B cell (primary cell): ENCODE results near the gene ARFGEF2. TPM values are rescaled to one million over a fixed set of nuclear protein-coding genes. Genes with fewer than 3 reads are reported as not detected.

ENCODE experiments used
- ATAC-seq: fragments of 200-7000 bp; cut with Tn5 transposase; one replicate; pipeline ENCODE4 v1.10.0; 2021; ENCODE audit warnings: low read depth, mild to moderate bottlenecking, moderate number of reproducible peaks, moderate library complexity
- CTCF ChIA-PET: fragments of 350-600 bp; sonication (Branson Sonifier 250); formaldehyde crosslinking; loops from one replicate; lab custom pipeline; 2021; ENCODE audit warnings: antibody characterized with exemption, inconsistent platforms; lab: Charles Lee
- POLR2A ChIA-PET: fragments of 350-600 bp; sonication (Branson Sonifier 250); formaldehyde crosslinking; loops from one replicate; lab custom pipeline; 2021; ENCODE audit warnings: antibody characterized with exemption; lab: Charles Lee
- DNase-seq: peaks from one replicate; pipeline ENCODE4 v3.0.0; 2013
- H2AFZ ChIP-seq: 2 replicates; pipeline ENCODE4 v1.6.1; 2012; ENCODE audit warnings: mild to moderate bottlenecking, low read depth, low read length; ENCODE audit not compliant: insufficient read depth, poor library complexity, severe bottlenecking
- H3K27ac ChIP-seq, 2 donors: 1 replicate in 1 of 2; 2 replicates in 1 of 2; pipeline ENCODE4 v1.5.1; 2012 to 2013; ENCODE audit warnings: low read length in 2 of 2, mild to moderate bottlenecking in 2 of 2, moderate library complexity in 1 of 2
- H3K27me3 ChIP-seq, 4 experiments: fragments of 200-600 bp in 1 of 4; sonication (generic) in 1 of 4; replicated peaks in 1 of 4; 1 replicate in 2 of 4; 2 replicates in 2 of 4; pipeline versions ENCODE4 v1.6.1 to v1.7.0; 2013 to 2016; ENCODE audit warnings: low read length in 3 of 4, mild to moderate bottlenecking in 2 of 4, mixed read lengths in 1 of 4, moderate library complexity in 1 of 4; ENCODE audit not compliant: insufficient read depth in 4 of 4, control insufficient read depth in 3 of 4; ENCODE audit errors: control extremely low read depth in 1 of 4
- H3K36me3 ChIP-seq, 2 experiments: replicated peaks in 1 of 2; 1 replicate in 1 of 2; 2 replicates in 1 of 2; pipeline versions ENCODE4 v1.6.1 to v1.7.1; 2013; ENCODE audit warnings: low read length in 1 of 2; ENCODE audit not compliant: insufficient read depth in 2 of 2, control insufficient read depth in 1 of 2; ENCODE audit errors: control extremely low read depth in 1 of 2, extremely low read depth in 1 of 2
- H3K4me1 ChIP-seq, 2 donors: fragments of 200-600 bp in 1 of 2; sonication (generic) in 1 of 2; 1 replicate in 1 of 2; 2 replicates in 1 of 2; pipeline versions ENCODE4 v1.5.1 to v1.6.1; 2013 to 2017; ENCODE audit warnings: low read length in 2 of 2; ENCODE audit not compliant: control insufficient read depth in 2 of 2, insufficient read depth in 2 of 2
- H3K4me2 ChIP-seq: replicated peaks from 2 replicates; pipeline ENCODE3; 2012; ENCODE audit warnings: mild to moderate bottlenecking, low read depth, low read length; ENCODE audit not compliant: poor library complexity, severe bottlenecking
- H3K4me3 ChIP-seq, 5 experiments: fragments of 200-600 bp in 1 of 5; sonication (generic) in 1 of 5; 1 replicate in 3 of 5; 2 replicates in 2 of 5; pipeline versions ENCODE4 v1.5.1 to v1.7.0; 2011 to 2016; ENCODE audit warnings: low read length in 4 of 5, mild to moderate bottlenecking in 4 of 5, low read depth in 2 of 5, control low read depth in 1 of 5, moderate library complexity in 1 of 5; ENCODE audit not compliant: insufficient read depth in 1 of 5; ENCODE audit errors: control extremely low read depth in 1 of 5, extremely low read depth in 1 of 5
- H3K79me2 ChIP-seq: fragments of 200-600 bp; sonication (generic); one replicate; pipeline ENCODE4 v1.6.0; 2016; ENCODE audit warnings: low read length; ENCODE audit not compliant: control insufficient read depth, insufficient read depth
- H3K9ac ChIP-seq: fragments of 200-600 bp; sonication (generic); 2 replicates; pipeline ENCODE4 v1.6.1; 2017; ENCODE audit warnings: mild to moderate bottlenecking, low read length, moderate library complexity
- H3K9me3 ChIP-seq, 3 donors: one replicate each; pipeline versions ENCODE4 v1.6.1 to v1.7.1; 2013; ENCODE audit warnings: low read length in 2 of 3; ENCODE audit not compliant: control insufficient read depth in 2 of 3, insufficient read depth in 1 of 3; ENCODE audit errors: control extremely low read depth in 1 of 3
- H4K20me1 ChIP-seq: 2 replicates; pipeline ENCODE4 v1.6.0; 2012; ENCODE audit warnings: mild to moderate bottlenecking, low read length; ENCODE audit not compliant: insufficient read depth, control insufficient read depth, poor library complexity, severe bottlenecking
- H3K27ac Mint-ChIP-seq: one replicate; pipeline ENCODE4 v1.8.0; 2021; ENCODE audit warnings: mixed read lengths
- H3K27me3 Mint-ChIP-seq: one replicate; pipeline ENCODE4 v1.8.0; 2021; ENCODE audit warnings: mixed read lengths
- H3K4me1 Mint-ChIP-seq: one replicate; pipeline ENCODE4 v1.8.0; 2021; ENCODE audit warnings: mixed read lengths
- H3K4me3 Mint-ChIP-seq: one replicate; pipeline ENCODE4 v1.8.0; 2021; ENCODE audit warnings: mixed read lengths
- H3K9me3 Mint-ChIP-seq: one replicate; pipeline ENCODE4 v1.8.0; 2022; ENCODE audit warnings: mixed read lengths; ENCODE audit not compliant: insufficient read depth
- EZH2 ChIP-seq: IDR thresholded peaks from 2 replicates; pipeline ENCODE4 v1.6.1; 2012; ENCODE audit warnings: borderline replicate concordance, low read depth, mild to moderate bottlenecking, moderate library complexity, low read length; ENCODE audit not compliant: insufficient read depth, poor library complexity, severe bottlenecking
- WGBS: methylation state at CpG from one replicate; pipeline ENCODE4 v1.1.5; 2013; ENCODE audit warnings: missing lambda C conversion rate; ENCODE audit not compliant: insufficient coverage; 5-methylcytosine and 5-hydroxymethylcytosine counted together
- intact Hi-C: fragments of 100-400 bp; cut with micrococcal nuclease; formaldehyde crosslinking; loops from one replicate; pipeline ENCODE4 v1.10.0; 2022
- polyA minus RNA-seq: library from RNA; depleted of rRNA, polyadenylated mRNA; stranded (reverse); fragments of >200 nt; gene quantifications from 2 replicates; pipeline ENCODE4 v1.2.3, GENCODE V29; 2012
- polyA plus RNA-seq: library from polyadenylated mRNA; depleted of rRNA; stranded (reverse); fragments of >200 nt; gene quantifications from 2 replicates; pipeline ENCODE4 v1.2.3, GENCODE V29; 2012
- total RNA-seq, 2 donors: library from RNA; stranded (reverse); fragments of 120-200 nt in 1 of 2; gene quantifications; 1 replicate in 1 of 2; 2 replicates in 1 of 2; pipeline versions ENCODE4 v1.2.3 to v1.2.4, GENCODE V29; 2013 to 2022
- TF ChIP-seq, protein P1 (sequence below): fragments of 200-600 bp; IDR thresholded peaks from one replicate; pipeline ENCODE4 v1.8.0; 2022; ENCODE audit warnings: antibody characterized with exemption, mild to moderate bottlenecking

ARFGEF2 gene
- total RNA-seq = 34.3 and 41.3 TPM in 2 replicates
- total RNA-seq (2013) = 37.0 TPM
- polyA plus RNA-seq = 10.8 and 18.1 TPM in 2 replicates
- polyA minus RNA-seq = 25.6 and 28.0 TPM in 2 replicates

DNA sequence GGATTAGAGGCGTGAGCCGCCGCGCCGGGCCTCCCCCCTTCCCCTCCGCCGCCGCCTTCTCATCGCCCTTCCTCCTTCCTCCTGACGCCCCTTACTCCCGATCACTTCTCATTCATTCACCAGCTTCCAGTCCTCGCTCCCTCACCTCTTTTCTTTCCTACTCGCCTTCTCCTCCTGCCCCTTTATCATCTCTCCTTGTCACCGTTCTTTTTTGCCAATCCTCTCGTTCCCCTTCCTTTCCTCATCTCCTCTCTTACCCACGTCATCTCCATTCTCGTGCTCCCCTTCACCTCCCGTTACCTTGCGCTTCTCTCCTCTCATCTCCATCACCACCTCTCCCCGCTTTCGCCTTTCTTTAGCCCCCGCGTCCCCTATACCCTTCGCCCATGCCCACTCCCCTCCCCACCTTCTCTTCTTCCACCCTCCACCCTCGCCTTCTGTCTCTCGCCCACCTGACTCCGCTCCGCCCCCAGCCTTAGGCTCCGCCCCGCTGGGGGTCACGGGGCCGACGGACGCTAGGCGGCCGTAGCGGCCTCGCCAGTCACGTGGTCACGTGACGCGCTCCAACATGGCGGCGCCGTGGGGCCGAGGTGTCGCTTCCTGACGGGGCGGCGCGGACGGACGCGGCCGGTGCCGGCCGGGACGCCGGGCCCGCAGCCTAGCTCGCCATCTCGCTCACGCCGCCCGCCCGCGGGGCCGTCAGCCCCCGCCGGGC is at the start of gene ARFGEF2:
Gene ARFGEF2 (plus strand): TSS at position 544 of the 715 bp plus-strand sequence. CDS start 179 bp downstream, outside the sequence.
- under 1% methylated on average over 70 of the region's 70 CpGs for WGBS
- Histone ChIP-seq H3K4me2 (peak within 1 kb of the TSS; percentile 80), H4K20me1 (peaks cover 8% of the 10 kb centered on the region), H3K9me3 (no peaks in the 10 kb centered on the region), H3K27ac (peak within 1 kb of the TSS; percentile 88 to 91), H3K4me3 (peak within 1 kb of the TSS; percentile 59 to 91 (median 86)), H3K4me1 (peaks cover 47 to 55% of the 10 kb centered on the region in 2 donors), H3K9ac (peak within 1 kb of the TSS; percentile 86), H3K36me3 (no peaks in the 10 kb centered on the region), H3K79me2 (peaks cover 54% of the 10 kb centered on the region), H2AFZ (peak within 1 kb of the TSS; percentile 88), H3K27me3 (no peaks in the 10 kb centered on the region)
- peak within 1 kb of the TSS; percentile 96 for H3K4me3 Mint-ChIP-seq
- intact Hi-C loops = loop anchor here (1.0 to 5.0 kb wide), 7 partner anchors 74 to 1194 kb away; partner anchors contain the start of genes CSE1L, DDX27, SPATA2 and ZNFX1
- no peaks in the 10 kb centered on the region for H3K27me3 Mint-ChIP-seq
- no peaks in the 10 kb centered on the region for H3K9me3 Mint-ChIP-seq
- H3K4me1 Mint-ChIP-seq = peaks cover 49% of the 10 kb centered on the region
- DNase-seq = peak; percentile 96
- POLR2A ChIA-PET = interaction anchor here (0.7 to 1.3 kb wide), 2 partner anchors 8 to 264 kb away, joined by 3 read pairs; no protein-coding TSS in a partner anchor
- peak; percentile 92 for ATAC-seq
- CTCF ChIA-PET = interaction anchor here (0.8 to 1.5 kb wide), 3 partner anchors 17 to 264 kb away, joined by 3 to 6 read pairs (median 3); no protein-coding TSS in a partner anchor
- peak within 1 kb of the TSS; percentile 95 for H3K27ac Mint-ChIP-seq
- TF ChIP-seq, protein P1, sequence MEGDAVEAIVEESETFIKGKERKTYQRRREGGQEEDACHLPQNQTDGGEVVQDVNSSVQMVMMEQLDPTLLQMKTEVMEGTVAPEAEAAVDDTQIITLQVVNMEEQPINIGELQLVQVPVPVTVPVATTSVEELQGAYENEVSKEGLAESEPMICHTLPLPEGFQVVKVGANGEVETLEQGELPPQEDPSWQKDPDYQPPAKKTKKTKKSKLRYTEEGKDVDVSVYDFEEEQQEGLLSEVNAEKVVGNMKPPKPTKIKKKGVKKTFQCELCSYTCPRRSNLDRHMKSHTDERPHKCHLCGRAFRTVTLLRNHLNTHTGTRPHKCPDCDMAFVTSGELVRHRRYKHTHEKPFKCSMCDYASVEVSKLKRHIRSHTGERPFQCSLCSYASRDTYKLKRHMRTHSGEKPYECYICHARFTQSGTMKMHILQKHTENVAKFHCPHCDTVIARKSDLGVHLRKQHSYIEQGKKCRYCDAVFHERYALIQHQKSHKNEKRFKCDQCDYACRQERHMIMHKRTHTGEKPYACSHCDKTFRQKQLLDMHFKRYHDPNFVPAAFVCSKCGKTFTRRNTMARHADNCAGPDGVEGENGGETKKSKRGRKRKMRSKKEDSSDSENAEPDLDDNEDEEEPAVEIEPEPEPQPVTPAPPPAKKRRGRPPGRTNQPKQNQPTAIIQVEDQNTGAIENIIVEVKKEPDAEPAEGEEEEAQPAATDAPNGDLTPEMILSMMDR = no peak
- TF ChIP-seq EZH2 = no peak
